GM12878 (cell line): Measurements from ENCODE around the gene DVL2. TPM values are rescaled to one million over a fixed set of nuclear protein-coding genes. Genes with fewer than 3 reads are reported as not detected.
A peak's percentile ranks its signal among the peaks of the same experiment; 100 is the strongest.

Experiments
- CHD1 ChIP-seq: IDR thresholded peaks from 2 replicates; pipeline ENCODE4 v1.6.1; 2012; ENCODE audit warnings: low read depth, low read length, improper control_type of control experiment
- GATAD2B ChIP-seq: fragments of 450-650 bp; conservative IDR thresholded peaks from 2 replicates; pipeline ENCODE4 v1.6.1; 2017; ENCODE audit warnings: low read depth, mild to moderate bottlenecking, moderate library complexity
- JUNB ChIP-seq: IDR thresholded peaks from 2 replicates; pipeline ENCODE4 v1.6.1; 2016; ENCODE audit warnings: antibody characterized with exemption, mild to moderate bottlenecking
- NFIC ChIP-seq: IDR thresholded peaks from 2 replicates; pipeline ENCODE4 v1.6.1; 2012; ENCODE audit warnings: low read depth, mild to moderate bottlenecking, inconsistent platforms, low read length, moderate library complexity
- NRF1 ChIP-seq: conservative IDR thresholded peaks from 2 replicates; pipeline ENCODE4 v1.6.1; 2011; ENCODE audit warnings: mild to moderate bottlenecking, low read depth, low read length, improper control_type of control experiment
- RUNX3 ChIP-seq: IDR thresholded peaks from 2 replicates; pipeline ENCODE4 v1.6.1; 2012; ENCODE audit warnings: low read length, inconsistent platforms
- SIN3A ChIP-seq: IDR thresholded peaks from 2 replicates; pipeline ENCODE4 v1.6.1; 2012; ENCODE audit warnings: low read depth, low read length, improper control_type of control experiment
- SMC3 ChIP-seq: IDR thresholded peaks from 2 replicates; pipeline ENCODE4 v1.6.1; 2011; ENCODE audit warnings: low read length, improper control_type of control experiment, borderline replicate concordance
- TARDBP ChIP-seq: IDR thresholded peaks from 2 replicates; pipeline ENCODE4 v1.6.1; 2016; ENCODE audit warnings: borderline replicate concordance
- TCF12 ChIP-seq: IDR thresholded peaks from 2 replicates; pipeline ENCODE4 v1.6.1; 2011; ENCODE audit warnings: low read depth, mild to moderate bottlenecking, low read length
- polyA plus RNA-seq, 11 experiments: library from polyadenylated mRNA; depleted of rRNA in 4 of 11; unstranded in 6 of 11; stranded (reverse) in 5 of 11; fragments of >200 nt; fragmentation: Nextera tagmentation in 4 of 11; fragmentation: Illumina TruSeq in 1 of 11; extraction: Ambion mirVana in 4 of 11; extraction: Trizol in 1 of 11; gene quantifications; 1 replicate in 1 of 11; 2 replicates in 10 of 11; pipeline versions ENCODE4 v1.2.1 to v1.2.3, GENCODE V29; 2011 to 2016; ENCODE audit warnings: inconsistent platforms in 2 of 11, missing spikeins in 2 of 11, low read depth in 1 of 11
- total RNA-seq, 4 experiments: library from RNA; depleted of rRNA in 3 of 4; stranded (reverse); fragments of >200 nt in 3 of 4; fragmentation: Illumina TruSeq in 1 of 4; extraction: Trizol in 1 of 4; gene quantifications; 2 replicates each; pipeline versions ENCODE4 v1.2.1 to v1.2.3, GENCODE V29; 2013 to 2021
- TF ChIP-seq, protein P1 (sequence below): IDR thresholded peaks from 2 replicates; pipeline ENCODE4 v1.6.1; 2011; ENCODE audit warnings: mild to moderate bottlenecking, low read depth, low read length, moderate library complexity; ENCODE audit not compliant: insufficient replicate concordance
- TF ChIP-seq, protein P2 (sequence below): IDR thresholded peaks from 2 replicates; pipeline ENCODE4 v1.6.1; 2011; ENCODE audit warnings: borderline replicate concordance, low read depth, mild to moderate bottlenecking, moderate library complexity, low read length; ENCODE audit not compliant: insufficient read depth, poor library complexity, severe bottlenecking
- TF ChIP-seq, protein P3 (sequence below): fragments of 450-650 bp; formaldehyde crosslinking; IDR thresholded peaks from 2 replicates; pipeline ENCODE4 v1.4.0; 2020; ENCODE audit warnings: mild to moderate bottlenecking, moderate library complexity

DVL2 gene
- total and polyA plus RNA-seq, 10 of the 15 experiments (the other 5 are each of a cell fraction or from before 2014, with no cell fraction given), result 0.97 to 44.8 (median 23.2) TPM

DNA sequence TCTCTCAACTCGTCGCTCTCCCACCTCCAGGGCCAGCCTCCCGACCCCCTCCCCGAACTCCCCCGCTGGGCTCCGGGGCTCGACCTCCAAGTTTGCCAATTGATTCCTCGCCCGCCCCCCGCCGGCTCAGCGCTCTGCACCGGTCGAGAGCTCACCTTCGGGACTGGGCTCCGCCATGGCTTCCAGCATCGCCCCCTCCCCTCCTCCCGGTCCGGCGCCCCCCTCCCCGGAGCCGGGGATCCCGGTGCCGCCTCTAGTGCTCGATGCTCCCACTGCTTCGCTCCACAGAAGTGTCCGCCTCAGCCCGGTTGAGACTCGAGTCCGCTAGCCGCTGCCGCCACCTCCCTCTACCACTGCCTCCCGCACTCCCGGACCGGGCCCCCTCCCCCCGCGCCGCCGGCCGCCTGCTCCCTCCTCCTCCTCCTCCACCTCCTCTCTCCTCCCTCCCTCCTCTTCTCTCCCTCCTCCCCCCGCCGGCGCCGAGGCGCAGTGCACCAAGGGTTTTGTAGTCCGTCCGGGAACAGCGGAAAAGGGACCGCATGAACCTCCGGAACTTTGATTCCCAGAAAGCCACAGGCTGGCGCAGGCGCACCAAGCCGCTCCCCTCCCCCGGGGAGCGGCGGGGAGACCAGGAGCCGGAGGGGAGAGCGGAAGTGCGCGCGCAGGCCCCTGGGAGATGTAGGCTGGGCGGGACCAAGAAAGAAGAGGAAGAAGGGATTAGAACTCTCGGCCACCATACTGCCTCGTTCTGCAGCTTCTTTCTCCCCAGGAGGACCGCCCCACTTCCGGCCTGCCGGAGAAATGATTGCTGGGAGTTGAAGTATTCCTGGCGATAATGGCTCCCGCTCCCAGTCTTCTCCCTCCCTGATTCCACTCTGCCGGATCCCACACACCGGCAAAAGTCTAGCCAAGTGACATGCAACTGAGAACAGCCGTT, 5.0 kb upstream of the DVL2 start, which contains the start of gene PHF23 (continued):
- TF ChIP-seq, protein P1, sequence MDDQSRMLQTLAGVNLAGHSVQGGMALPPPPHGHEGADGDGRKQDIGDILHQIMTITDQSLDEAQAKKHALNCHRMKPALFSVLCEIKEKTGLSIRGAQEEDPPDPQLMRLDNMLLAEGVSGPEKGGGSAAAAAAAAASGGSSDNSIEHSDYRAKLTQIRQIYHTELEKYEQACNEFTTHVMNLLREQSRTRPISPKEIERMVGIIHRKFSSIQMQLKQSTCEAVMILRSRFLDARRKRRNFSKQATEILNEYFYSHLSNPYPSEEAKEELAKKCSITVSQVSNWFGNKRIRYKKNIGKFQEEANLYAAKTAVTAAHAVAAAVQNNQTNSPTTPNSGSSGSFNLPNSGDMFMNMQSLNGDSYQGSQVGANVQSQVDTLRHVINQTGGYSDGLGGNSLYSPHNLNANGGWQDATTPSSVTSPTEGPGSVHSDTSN, result no peak
- no peak for TF ChIP-seq SMC3
- no peak for TF ChIP-seq CHD1
- TF ChIP-seq NFIC, result no peak
- TF ChIP-seq RUNX3, result peak; percentile 70
- peak; percentile 39; the same call in 1 of the 2 replicates for TF ChIP-seq SIN3A
- TF ChIP-seq TARDBP, result peak; percentile 80
- TF ChIP-seq, protein P2, sequence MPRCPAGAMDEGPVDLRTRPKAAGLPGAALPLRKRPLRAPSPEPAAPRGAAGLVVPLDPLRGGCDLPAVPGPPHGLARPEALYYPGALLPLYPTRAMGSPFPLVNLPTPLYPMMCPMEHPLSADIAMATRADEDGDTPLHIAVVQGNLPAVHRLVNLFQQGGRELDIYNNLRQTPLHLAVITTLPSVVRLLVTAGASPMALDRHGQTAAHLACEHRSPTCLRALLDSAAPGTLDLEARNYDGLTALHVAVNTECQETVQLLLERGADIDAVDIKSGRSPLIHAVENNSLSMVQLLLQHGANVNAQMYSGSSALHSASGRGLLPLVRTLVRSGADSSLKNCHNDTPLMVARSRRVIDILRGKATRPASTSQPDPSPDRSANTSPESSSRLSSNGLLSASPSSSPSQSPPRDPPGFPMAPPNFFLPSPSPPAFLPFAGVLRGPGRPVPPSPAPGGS, result peak; percentile 30
- TF ChIP-seq TCF12, result no peak
- TF ChIP-seq, protein P3, sequence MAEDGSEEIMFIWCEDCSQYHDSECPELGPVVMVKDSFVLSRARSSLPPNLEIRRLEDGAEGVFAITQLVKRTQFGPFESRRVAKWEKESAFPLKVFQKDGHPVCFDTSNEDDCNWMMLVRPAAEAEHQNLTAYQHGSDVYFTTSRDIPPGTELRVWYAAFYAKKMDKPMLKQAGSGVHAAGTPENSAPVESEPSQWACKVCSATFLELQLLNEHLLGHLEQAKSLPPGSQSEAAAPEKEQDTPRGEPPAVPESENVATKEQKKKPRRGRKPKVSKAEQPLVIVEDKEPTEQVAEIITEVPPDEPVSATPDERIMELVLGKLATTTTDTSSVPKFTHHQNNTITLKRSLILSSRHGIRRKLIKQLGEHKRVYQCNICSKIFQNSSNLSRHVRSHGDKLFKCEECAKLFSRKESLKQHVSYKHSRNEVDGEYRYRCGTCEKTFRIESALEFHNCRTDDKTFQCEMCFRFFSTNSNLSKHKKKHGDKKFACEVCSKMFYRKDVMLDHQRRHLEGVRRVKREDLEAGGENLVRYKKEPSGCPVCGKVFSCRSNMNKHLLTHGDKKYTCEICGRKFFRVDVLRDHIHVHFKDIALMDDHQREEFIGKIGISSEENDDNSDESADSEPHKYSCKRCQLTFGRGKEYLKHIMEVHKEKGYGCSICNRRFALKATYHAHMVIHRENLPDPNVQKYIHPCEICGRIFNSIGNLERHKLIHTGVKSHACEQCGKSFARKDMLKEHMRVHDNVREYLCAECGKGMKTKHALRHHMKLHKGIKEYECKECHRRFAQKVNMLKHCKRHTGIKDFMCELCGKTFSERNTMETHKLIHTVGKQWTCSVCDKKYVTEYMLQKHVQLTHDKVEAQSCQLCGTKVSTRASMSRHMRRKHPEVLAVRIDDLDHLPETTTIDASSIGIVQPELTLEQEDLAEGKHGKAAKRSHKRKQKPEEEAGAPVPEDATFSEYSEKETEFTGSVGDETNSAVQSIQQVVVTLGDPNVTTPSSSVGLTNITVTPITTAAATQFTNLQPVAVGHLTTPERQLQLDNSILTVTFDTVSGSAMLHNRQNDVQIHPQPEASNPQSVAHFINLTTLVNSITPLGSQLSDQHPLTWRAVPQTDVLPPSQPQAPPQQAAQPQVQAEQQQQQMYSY (CRISPR knock-in tag), result no peak
- TF ChIP-seq JUNB, result no peak
- no peak for TF ChIP-seq GATAD2B
- peak; percentile 94 for TF ChIP-seq NRF1
